ENCODE measurements around the gene TMEM63C. TPM values are rescaled to one million over a fixed set of nuclear protein-coding genes. Genes with fewer than 3 reads are reported as not detected.

Gene TMEM63C
- total and polyA plus RNA-seq, 2 donors (not counting 1 experiment from before 2014, with no cell fraction given), result 0.63 to 3.2 TPM

DNA sequence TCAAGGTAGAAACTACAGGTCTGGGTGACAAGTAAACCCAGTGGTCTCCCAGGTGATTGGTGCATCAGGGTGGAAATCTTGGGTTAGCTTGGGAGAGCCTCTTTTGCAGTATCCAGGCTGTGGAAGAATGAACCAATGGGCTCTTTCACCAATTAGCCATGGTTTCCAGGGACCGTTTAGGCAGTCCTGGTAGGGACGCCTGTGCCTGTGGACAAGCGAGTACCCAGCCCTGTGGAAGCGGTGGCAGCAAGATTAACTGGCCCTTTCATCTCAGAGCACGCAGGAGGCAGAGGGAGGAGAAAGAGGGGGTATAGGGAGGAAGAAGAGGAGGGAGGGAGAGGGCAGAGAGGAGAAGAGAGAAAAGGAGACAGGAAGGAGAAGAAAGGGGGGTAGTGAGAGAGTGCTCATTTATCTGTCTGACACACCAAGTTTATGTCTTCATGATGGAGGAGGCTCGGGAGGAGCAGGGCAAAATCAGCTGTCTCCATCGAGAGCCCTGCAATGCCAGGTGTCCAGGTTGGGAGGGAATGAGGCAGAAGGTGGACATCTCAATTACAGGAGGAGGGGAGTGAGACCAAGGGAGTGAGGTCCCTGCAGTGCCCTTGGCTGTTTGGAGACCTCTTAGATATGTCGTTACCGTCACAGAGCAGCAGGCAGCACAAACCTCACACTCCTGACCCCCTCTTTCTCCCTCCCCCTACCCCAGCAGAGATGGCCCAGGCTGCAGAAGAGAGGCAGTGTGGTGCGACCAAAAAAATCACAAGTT is 35.4 kb upstream of the TMEM63C start:
- no peak overlapping the region for H2AFZ ChIP-seq (ENCODE audit: insufficient read depth, low read depth, low read length, poor library complexity, severe bottlenecking)
- 17% methylated on average over 9 of the region's 10 CpGs for WGBS (ENCODE audit: insufficient coverage)
- POLR2A ChIA-PET, result no interaction called here
- Mint-ChIP-seq H3K4me1 (peaks cover 7% of the 10 kb centered on the region), H3K4me3 (no peak overlapping the region), H3K27ac (no peak overlapping the region), H3K9me3 (ENCODE audit: insufficient read depth) (no peaks in the 10 kb centered on the region), H3K27me3 (peaks cover 63% of the 10 kb centered on the region)
- H3K4me2 ChIP-seq (replicated peaks; ENCODE audit: low read depth, low read length, poor library complexity, severe bottlenecking), result no peak overlapping the region
- ATAC-seq (ENCODE audit: low read depth), result no peak
- TF ChIP-seq, protein P1, sequence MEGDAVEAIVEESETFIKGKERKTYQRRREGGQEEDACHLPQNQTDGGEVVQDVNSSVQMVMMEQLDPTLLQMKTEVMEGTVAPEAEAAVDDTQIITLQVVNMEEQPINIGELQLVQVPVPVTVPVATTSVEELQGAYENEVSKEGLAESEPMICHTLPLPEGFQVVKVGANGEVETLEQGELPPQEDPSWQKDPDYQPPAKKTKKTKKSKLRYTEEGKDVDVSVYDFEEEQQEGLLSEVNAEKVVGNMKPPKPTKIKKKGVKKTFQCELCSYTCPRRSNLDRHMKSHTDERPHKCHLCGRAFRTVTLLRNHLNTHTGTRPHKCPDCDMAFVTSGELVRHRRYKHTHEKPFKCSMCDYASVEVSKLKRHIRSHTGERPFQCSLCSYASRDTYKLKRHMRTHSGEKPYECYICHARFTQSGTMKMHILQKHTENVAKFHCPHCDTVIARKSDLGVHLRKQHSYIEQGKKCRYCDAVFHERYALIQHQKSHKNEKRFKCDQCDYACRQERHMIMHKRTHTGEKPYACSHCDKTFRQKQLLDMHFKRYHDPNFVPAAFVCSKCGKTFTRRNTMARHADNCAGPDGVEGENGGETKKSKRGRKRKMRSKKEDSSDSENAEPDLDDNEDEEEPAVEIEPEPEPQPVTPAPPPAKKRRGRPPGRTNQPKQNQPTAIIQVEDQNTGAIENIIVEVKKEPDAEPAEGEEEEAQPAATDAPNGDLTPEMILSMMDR (IDR thresholded peaks at IDR 0.05), result no peak
- no peak for TF ChIP-seq EZH2 (IDR thresholded peaks at IDR 0.05; ENCODE audit: borderline replicate concordance, insufficient read depth, low read depth, low read length, poor library complexity, severe bottlenecking)
- H3K4me3 ChIP-seq (ENCODE audit: control extremely low read depth in 1 of 5, extremely low read depth in 1 of 5, insufficient read depth in 1 of 5, low read depth in 2 of 5, low read length in 4 of 5), result no peak overlapping the region
- no peak for DNase-seq
- peaks cover 12 to 14% of the 10 kb centered on the region in 2 donors for H3K4me1 ChIP-seq (ENCODE audit: control insufficient read depth in 2 of 2, insufficient read depth in 2 of 2, low read length in 2 of 2)
- no peak overlapping the region for H3K27ac ChIP-seq (ENCODE audit: low read length in 2 of 2)
- CTCF ChIA-PET, result interaction anchor here (0.8 kb wide), 1 partner anchor 22 kb away, joined by 3 read pairs; no protein-coding TSS in a partner anchor
- no peak overlapping the region for H3K9ac ChIP-seq (ENCODE audit: low read length)
- no peaks in the 10 kb centered on the region for H4K20me1 ChIP-seq (ENCODE audit: control insufficient read depth, insufficient read depth, low read length, poor library complexity, severe bottlenecking)
- no peaks in the 10 kb centered on the region for H3K36me3 ChIP-seq (replicated peaks in 1 of 2; ENCODE audit: control extremely low read depth in 1 of 2, control insufficient read depth in 1 of 2, extremely low read depth in 1 of 2, insufficient read depth in 2 of 2, low read length in 1 of 2)
- H3K9me3 ChIP-seq (ENCODE audit: control extremely low read depth in 1 of 3, control insufficient read depth in 2 of 3, insufficient read depth in 1 of 3, low read length in 2 of 3), result no peaks in the 10 kb centered on the region
- intact Hi-C loops (cut with micrococcal nuclease), result no loop called here
- peaks cover 0 to 42% (median 22%) of the 10 kb centered on the region in 4 experiments for H3K27me3 ChIP-seq (replicated peaks in 1 of 4; ENCODE audit: control extremely low read depth in 1 of 4, control insufficient read depth in 3 of 4, insufficient read depth in 4 of 4, low read length in 3 of 4)
- no peaks in the 10 kb centered on the region for H3K79me2 ChIP-seq (ENCODE audit: control insufficient read depth, insufficient read depth, low read length)
